ENCODE results near the gene MCOLN3. TPM values are rescaled to one million over a fixed set of nuclear protein-coding genes. Genes with fewer than 3 reads are reported as not detected.

Gene MCOLN3
- total RNA-seq, 1 donor from 2014 or later = 0.75 TPM

DNA sequence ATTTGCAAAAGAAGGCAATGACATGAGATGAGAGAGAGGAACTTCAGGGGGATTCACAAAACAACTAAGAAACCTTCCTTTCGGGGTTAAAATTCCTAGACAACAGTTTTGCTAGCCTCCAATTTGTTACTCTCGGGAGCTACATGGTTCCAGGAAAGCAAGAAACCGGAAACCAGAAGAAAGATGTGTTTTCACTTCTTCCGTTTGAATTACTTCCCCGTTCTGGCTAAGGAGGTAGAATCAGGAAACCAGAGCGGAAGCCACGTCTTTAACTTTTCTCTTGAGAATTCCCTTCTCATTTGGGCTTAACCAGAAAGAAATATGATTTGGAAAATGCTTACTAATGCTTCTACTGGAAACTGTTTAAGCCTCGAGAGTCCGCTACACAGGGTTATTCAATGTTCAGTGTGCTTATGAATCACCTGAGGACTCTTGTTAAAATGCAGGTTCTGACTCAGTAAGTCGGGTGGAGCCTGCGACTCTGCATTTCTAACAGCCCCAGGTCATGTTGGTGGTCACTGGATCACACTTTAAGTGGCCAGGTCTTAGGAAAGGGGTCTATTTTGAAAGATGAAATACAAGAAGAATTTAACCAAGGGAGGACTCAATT, 43.5 kb upstream of the MCOLN3 start:
- no peak for FAIRE-seq
- no peak overlapping the region for H3K27ac Mint-ChIP-seq (ENCODE audit: unreplicated experiment)
- H3K9ac ChIP-seq (ENCODE audit: low read length) = no peak overlapping the region

DNA sequence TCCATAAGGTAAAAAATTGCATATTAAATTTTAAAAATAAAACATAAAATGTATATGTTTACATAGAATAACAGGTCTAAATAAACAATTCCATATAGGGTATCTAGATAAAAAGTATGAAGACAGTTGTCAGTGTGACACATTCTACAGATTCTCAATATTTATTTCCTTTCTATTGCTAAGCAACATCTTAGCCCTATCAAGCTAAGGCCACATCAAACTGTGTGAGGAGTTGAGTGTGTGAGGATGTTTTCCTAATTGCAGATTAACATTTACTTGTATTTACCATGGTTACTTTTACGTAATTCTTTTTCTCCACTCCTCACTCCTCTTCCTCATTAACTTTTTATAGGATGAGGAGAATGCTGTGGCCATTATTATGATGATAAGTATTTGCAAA, 41.9 kb upstream of the MCOLN3 start:
- Histone ChIP-seq H3K36me3 (ENCODE audit: insufficient read depth, low read length) (no peaks in the 10 kb centered on the region), H3K27ac (ENCODE audit: low read depth, low read length) (no peak overlapping the region), H2AFZ (ENCODE audit: low read depth, low read length) (no peak overlapping the region), H4K20me1 (ENCODE audit: insufficient read depth, low read length) (no peaks in the 10 kb centered on the region), H3K9ac (ENCODE audit: low read length) (no peak overlapping the region), H3K27me3 (ENCODE audit: insufficient read depth, low read length) (no peaks in the 10 kb centered on the region), H3K4me2 (ENCODE audit: low read length) (no peak overlapping the region), H3K9me3 (ENCODE audit: insufficient read depth, low read depth, low read length) (no peaks in the 10 kb centered on the region), H3K4me1 (ENCODE audit: insufficient read depth, low read length) (no peaks in the 10 kb centered on the region), H3K4me3 (ENCODE audit: insufficient read depth, low read depth, low read length) (no peak overlapping the region), H3K79me2 (ENCODE audit: insufficient read depth, low read length) (no peaks in the 10 kb centered on the region)
- no peak for DNase-seq (ENCODE audit: low read depth)
- FAIRE-seq = no peak
- H3K4me3 Mint-ChIP-seq (ENCODE audit: unreplicated experiment) = no peak overlapping the region
- no peaks in the 10 kb centered on the region for H3K36me3 Mint-ChIP-seq (ENCODE audit: low read depth, unreplicated experiment)
- TF ChIP-seq EZH2 (IDR thresholded peaks at IDR 0.05; ENCODE audit: insufficient read depth, low read length) (no peak), CTCF (IDR thresholded peaks at IDR 0.05; ENCODE audit: insufficient read depth, low read depth, low read length) (no peak)
- H3K9me3 Mint-ChIP-seq (ENCODE audit: unreplicated experiment) = no peaks in the 10 kb centered on the region
- no peaks in the 10 kb centered on the region for H3K27me3 Mint-ChIP-seq (ENCODE audit: low read depth, unreplicated experiment)
- H3K27ac Mint-ChIP-seq (ENCODE audit: unreplicated experiment) = no peak overlapping the region
- H3K4me1 Mint-ChIP-seq (ENCODE audit: low read depth, unreplicated experiment) = no peaks in the 10 kb centered on the region

More for the DNA sequence above, 43.5 kb upstream of the MCOLN3 start:
- no peak for TF ChIP-seq EZH2 (IDR thresholded peaks at IDR 0.05; ENCODE audit: insufficient read depth, low read length)
- TF ChIP-seq CTCF (IDR thresholded peaks at IDR 0.05; ENCODE audit: insufficient read depth, low read depth, low read length) = no peak
- Histone ChIP-seq H3K79me2 (ENCODE audit: insufficient read depth, low read length) (no peaks in the 10 kb centered on the region), H3K9me3 (ENCODE audit: insufficient read depth, low read depth, low read length) (no peaks in the 10 kb centered on the region), H3K4me2 (ENCODE audit: low read length) (no peak overlapping the region), H3K27ac (ENCODE audit: low read depth, low read length) (no peak overlapping the region), H3K27me3 (ENCODE audit: insufficient read depth, low read length) (no peaks in the 10 kb centered on the region), H3K4me3 (ENCODE audit: insufficient read depth, low read depth, low read length) (no peak overlapping the region), H4K20me1 (ENCODE audit: insufficient read depth, low read length) (no peaks in the 10 kb centered on the region), H2AFZ (ENCODE audit: low read depth, low read length) (no peak overlapping the region), H3K4me1 (ENCODE audit: insufficient read depth, low read length) (no peaks in the 10 kb centered on the region), H3K36me3 (ENCODE audit: insufficient read depth, low read length) (no peaks in the 10 kb centered on the region)
- no peak overlapping the region for H3K4me3 Mint-ChIP-seq (ENCODE audit: unreplicated experiment)
- H3K4me1 Mint-ChIP-seq (ENCODE audit: low read depth, unreplicated experiment) = no peaks in the 10 kb centered on the region
- no peak for DNase-seq (ENCODE audit: low read depth)
- H3K36me3 Mint-ChIP-seq (ENCODE audit: low read depth, unreplicated experiment) = no peaks in the 10 kb centered on the region
- no peaks in the 10 kb centered on the region for H3K27me3 Mint-ChIP-seq (ENCODE audit: low read depth, unreplicated experiment)
- no peaks in the 10 kb centered on the region for H3K9me3 Mint-ChIP-seq (ENCODE audit: unreplicated experiment)

DNA sequence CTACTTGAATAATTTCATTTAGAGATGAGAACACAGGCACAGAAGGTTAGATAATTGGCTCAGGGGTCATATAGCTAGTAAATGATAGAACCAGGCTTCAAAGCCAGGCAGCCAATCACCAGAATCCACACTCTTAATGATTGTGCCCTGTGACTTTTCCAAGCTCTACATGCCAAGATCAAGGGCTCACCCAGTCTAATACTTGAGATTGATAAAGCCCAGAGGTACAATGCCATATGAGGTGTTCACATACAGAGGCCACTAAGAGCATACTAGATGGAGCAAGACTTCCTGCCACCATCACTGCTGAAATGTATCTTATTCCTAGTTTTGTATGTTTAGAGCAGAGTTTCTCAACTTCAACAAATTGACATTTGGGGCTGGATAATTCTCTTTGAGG, 40.9 kb upstream of the MCOLN3 start:
- H3K4me3 Mint-ChIP-seq (ENCODE audit: unreplicated experiment) = no peak overlapping the region
- H3K27me3 ChIP-seq (ENCODE audit: insufficient read depth, low read length) = peaks cover 2% of the 10 kb centered on the region
- TF ChIP-seq CTCF (IDR thresholded peaks at IDR 0.05; ENCODE audit: insufficient read depth, low read depth, low read length) (no peak), EZH2 (IDR thresholded peaks at IDR 0.05; ENCODE audit: insufficient read depth, low read length) (no peak)
- H4K20me1 ChIP-seq (ENCODE audit: insufficient read depth, low read length) = no peaks in the 10 kb centered on the region
- no peaks in the 10 kb centered on the region for H3K4me1 ChIP-seq (ENCODE audit: insufficient read depth, low read length)
- no peaks in the 10 kb centered on the region for H3K9me3 Mint-ChIP-seq (ENCODE audit: unreplicated experiment)
- no peak overlapping the region for H2AFZ ChIP-seq (ENCODE audit: low read depth, low read length)
- DNase-seq (ENCODE audit: low read depth) (no peak), FAIRE-seq (no peak)
- H3K27me3 Mint-ChIP-seq (ENCODE audit: low read depth, unreplicated experiment) = peaks cover 4% of the 10 kb centered on the region
- no peaks in the 10 kb centered on the region for H3K9me3 ChIP-seq (ENCODE audit: insufficient read depth, low read depth, low read length)
- no peak overlapping the region for H3K4me2 ChIP-seq (ENCODE audit: low read length)
- H3K36me3 ChIP-seq (ENCODE audit: insufficient read depth, low read length) = no peaks in the 10 kb centered on the region
- no peaks in the 10 kb centered on the region for H3K4me1 Mint-ChIP-seq (ENCODE audit: low read depth, unreplicated experiment)
- H3K36me3 Mint-ChIP-seq (ENCODE audit: low read depth, unreplicated experiment) = no peaks in the 10 kb centered on the region
- no peak overlapping the region for H3K4me3 ChIP-seq (ENCODE audit: insufficient read depth, low read depth, low read length)
- H3K27ac ChIP-seq (ENCODE audit: low read depth, low read length) = no peak overlapping the region
- H3K27ac Mint-ChIP-seq (ENCODE audit: unreplicated experiment) = no peak overlapping the region
- H3K79me2 ChIP-seq (ENCODE audit: insufficient read depth, low read length) = no peaks in the 10 kb centered on the region
- no peak overlapping the region for H3K9ac ChIP-seq (ENCODE audit: low read length)

Measured in astrocyte (in vitro differentiated cells and primary cell).